HG03196 (cell line): ENCODE measurements around the gene MAPRE2.

Source experiments
- ATAC-seq: cut with Tn5 transposase; IDR thresholded peaks from one replicate; pipeline ENCODE4 v1.9.1; 2021; ENCODE audit not compliant: unreplicated experiment

MAPRE2 gene

GRCh38 chr18:35174093-35174731, 133.0 kb downstream of the MAPRE2 start:
- ATAC-seq: no peak

GRCh38 chr18:35174745-35175144, 133.5 kb downstream of the MAPRE2 start:
- ATAC-seq: no peak

GRCh38 chr18:35176925-35177324, 135.7 kb downstream of the MAPRE2 start:
- no peak for ATAC-seq

DNA sequence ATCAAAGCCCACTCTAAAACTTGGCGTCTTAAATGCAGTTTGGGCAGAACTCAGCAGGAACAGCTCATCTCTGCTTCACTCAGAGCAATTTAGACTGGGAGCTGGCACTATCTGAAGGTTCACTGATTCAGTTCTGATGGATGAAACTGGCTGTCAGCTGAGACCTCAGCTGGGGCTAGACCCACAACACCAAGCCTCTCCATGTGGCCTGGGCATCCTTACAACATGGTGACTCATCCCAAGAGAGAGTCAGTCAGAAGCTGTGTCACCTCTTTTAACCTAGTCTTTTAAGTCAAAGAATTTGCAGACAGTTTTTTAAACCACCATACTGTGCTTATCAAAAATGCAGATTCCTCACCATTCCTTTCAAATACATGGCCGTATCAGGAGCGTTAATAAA, 137.0 kb downstream of the MAPRE2 start:
- ATAC-seq: no peak

- ATAC-seq: no peak
These were observed 138.7 kb downstream of the MAPRE2 start for GRCh38 chr18:35179906-35180305.

GRCh38 chr18:35180455-35180854, 139.2 kb downstream of the MAPRE2 start:
- no peak for ATAC-seq

GRCh38 chr18:35182151-35182550, 140.9 kb downstream of the MAPRE2 start:
- no peak for ATAC-seq

DNA sequence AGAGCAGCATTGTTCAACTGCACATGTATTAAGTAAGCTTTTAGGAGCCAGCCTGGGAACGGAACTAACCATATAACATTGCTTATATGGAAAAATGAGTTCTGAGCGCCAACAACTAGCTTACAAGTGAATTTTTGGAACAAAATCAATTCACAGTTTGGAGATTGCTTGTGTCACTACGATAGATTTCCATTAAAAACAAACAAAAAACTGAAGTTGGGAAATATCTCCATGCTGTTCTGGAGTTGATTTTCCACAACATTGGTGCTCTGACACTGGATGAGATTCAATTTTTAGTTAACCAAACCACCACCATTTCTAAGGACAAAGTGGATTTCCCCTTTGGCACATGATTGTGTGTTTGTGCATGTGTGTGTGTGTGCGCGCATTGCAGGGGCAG, 142.7 kb downstream of the MAPRE2 start:
- no peak for ATAC-seq

DNA sequence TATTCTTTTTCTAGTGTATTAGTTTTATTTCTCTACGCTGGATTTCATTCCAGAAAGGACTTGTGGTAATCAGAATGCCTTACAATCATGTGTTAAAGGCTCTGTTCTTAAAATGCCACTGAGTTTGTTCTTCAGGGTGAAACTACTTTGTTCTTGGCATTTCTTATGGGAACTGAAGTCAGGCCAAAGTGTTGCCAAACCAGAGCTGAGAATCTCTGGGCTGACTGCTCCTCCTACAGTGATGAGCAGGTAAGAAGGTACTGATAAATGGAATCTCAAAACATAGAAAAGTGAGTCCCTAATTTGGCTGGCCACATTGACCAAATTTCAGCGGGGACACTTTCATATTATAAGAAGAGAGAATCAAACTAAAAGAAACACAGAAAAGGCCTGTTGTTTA, 144.6 kb downstream of the MAPRE2 start:
- no peak for ATAC-seq

DNA sequence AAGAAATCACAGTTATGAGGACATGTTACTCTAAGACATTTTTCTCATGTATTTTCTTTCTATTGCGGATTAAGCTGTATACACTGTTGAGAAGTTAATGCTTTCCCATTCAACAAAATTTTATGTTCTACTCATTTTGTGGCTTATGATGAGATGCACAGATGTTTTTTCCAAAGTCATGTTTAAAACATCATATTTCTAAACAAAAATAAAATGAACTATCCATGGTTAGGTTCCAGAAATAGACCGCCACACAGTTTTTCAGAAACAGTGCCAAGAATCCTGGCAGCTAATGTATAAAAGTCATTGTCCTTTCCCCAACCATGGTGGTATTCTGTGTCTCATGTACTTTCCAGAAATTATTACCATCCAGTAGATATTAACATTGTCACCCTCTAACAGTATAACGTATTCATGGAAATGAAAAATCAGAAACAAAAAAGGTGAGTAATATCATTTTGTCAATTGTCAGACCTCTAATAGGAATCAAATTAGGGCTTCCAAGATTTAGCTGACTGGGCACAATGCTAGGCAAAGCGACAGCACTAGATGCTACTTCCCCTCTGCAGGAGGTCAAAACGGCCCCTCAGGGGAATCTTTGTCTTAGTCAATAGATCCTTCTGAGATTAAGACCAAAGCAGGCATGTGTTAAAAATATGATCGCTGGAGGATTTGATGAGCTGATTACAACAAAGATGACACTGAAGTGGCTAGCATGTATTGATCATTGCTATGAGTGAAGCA, 145.2 kb downstream of the MAPRE2 start:
- no peak for ATAC-seq

DNA sequence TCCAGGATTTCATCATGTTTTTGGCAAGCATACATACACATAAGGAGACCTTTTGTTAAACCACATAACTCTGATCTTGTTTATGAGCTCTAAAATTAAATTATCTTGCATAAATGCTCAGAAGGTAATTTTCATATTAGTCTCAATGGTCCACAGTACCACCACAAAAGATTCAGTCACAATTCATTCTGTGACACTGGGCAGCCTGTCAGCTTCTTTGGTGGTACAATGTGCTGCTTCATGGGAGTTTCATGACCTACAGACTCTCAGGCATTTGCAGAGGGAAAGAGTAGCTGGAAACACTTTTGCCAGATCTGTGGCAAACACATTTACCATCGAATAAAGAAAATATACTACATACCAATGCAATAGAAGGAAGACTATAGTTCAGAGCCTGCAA, 148.3 kb downstream of the MAPRE2 start:
- ATAC-seq: no peak

GRCh38 chr18:35190948-35191697, 149.9 kb downstream of the MAPRE2 start:
- ATAC-seq: no peak

GRCh38 chr18:35191698-35192025, 150.4 kb downstream of the MAPRE2 start:
- no peak for ATAC-seq

DNA sequence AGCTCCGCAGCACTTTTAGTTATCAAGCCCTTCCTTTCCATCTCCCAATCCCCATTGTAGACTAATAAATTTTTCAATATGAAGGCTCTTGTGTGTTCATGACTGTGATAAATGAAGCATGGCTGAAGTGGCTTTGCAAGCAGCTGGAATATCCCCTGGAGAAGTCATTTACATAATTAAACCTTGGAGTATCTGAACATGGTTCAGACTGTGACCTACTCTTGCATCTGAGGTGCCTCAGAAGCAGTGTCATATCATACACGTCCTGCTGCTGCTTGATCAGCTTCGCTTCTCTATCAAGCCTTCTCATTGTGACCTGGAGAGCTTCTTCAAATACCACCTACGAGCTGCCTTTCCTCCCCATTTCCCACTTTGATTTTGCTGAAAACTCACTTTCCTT, 151.2 kb downstream of the MAPRE2 start:
- no peak for ATAC-seq
